H9 (cell line): Measurements from ENCODE around the gene NUP107. TPM values are rescaled to one million over a fixed set of nuclear protein-coding genes. Genes with fewer than 3 reads are reported as not detected.

Source experiments
- DNase-seq: peaks from one replicate; pipeline ENCODE4 v3.0.0-alpha.2; 2017
- H2AFZ ChIP-seq: one replicate; pipeline ENCODE4 v1.6.1; 2013; ENCODE audit warnings: mild to moderate bottlenecking, low read length, control low read depth, moderate library complexity
- H2AK5ac ChIP-seq: 2 replicates; pipeline ENCODE4 v1.6.1; 2013; ENCODE audit warnings: low read length, control low read depth, mixed read lengths; ENCODE audit not compliant: insufficient read length
- H2BK120ac ChIP-seq: one replicate; pipeline ENCODE4 v1.6.1; 2013; ENCODE audit warnings: low read depth, mild to moderate bottlenecking, low read length, control low read depth, inconsistent platforms; ENCODE audit not compliant: poor library complexity, severe bottlenecking
- H2BK12ac ChIP-seq: 2 replicates; pipeline ENCODE4 v1.6.1; 2013; ENCODE audit warnings: low read length, control low read depth, mixed read lengths, low read depth; ENCODE audit not compliant: insufficient read length
- H2BK15ac ChIP-seq: 2 replicates; pipeline ENCODE4 v1.6.1; 2013; ENCODE audit warnings: low read depth, low read length, control low read depth
- H2BK20ac ChIP-seq: one replicate; pipeline ENCODE4 v1.6.1; 2013; ENCODE audit warnings: low read depth, mild to moderate bottlenecking, low read length, control low read depth, inconsistent platforms; ENCODE audit not compliant: poor library complexity, severe bottlenecking
- H2BK5ac ChIP-seq: 2 replicates; pipeline ENCODE4 v1.6.1; 2013; ENCODE audit warnings: low read length, control low read depth, mixed read lengths; ENCODE audit not compliant: insufficient read length
- H3K14ac ChIP-seq: 2 replicates; pipeline ENCODE4 v1.6.1; 2013; ENCODE audit warnings: low read length, control low read depth; ENCODE audit not compliant: insufficient read depth
- H3K18ac ChIP-seq: 2 replicates; pipeline ENCODE4 v1.6.1; 2013; ENCODE audit warnings: low read depth, mild to moderate bottlenecking, mixed read lengths, low read length, control low read depth; ENCODE audit not compliant: insufficient read length
- H3K23ac ChIP-seq: 2 replicates; pipeline ENCODE4 v1.6.1; 2013; ENCODE audit warnings: low read length, control low read depth, mixed read lengths, low read depth; ENCODE audit not compliant: insufficient read length
- H3K23me2 ChIP-seq: 2 replicates; pipeline ENCODE4 v1.6.1; 2013; ENCODE audit warnings: low read depth, mild to moderate bottlenecking, mixed read lengths, low read length, control low read depth; ENCODE audit not compliant: insufficient read length, poor library complexity, severe bottlenecking
- H3K27ac ChIP-seq: 2 replicates; pipeline ENCODE4 v1.5.1; 2013; ENCODE audit warnings: low read length, control low read depth, mixed read lengths, low read depth; ENCODE audit not compliant: insufficient read length
- H3K27me3 ChIP-seq: 2 replicates; pipeline ENCODE4 v1.6.1; 2013; ENCODE audit warnings: low read length, control low read depth, inconsistent platforms; ENCODE audit not compliant: insufficient read depth
- H3K4ac ChIP-seq: 2 replicates; pipeline ENCODE4 v1.6.1; 2013; ENCODE audit warnings: low read depth, mild to moderate bottlenecking, control low read depth, inconsistent platforms, low read length, moderate library complexity
- H3K4me1 ChIP-seq: 2 replicates; pipeline ENCODE4 v1.6.1; 2013; ENCODE audit warnings: low read length, control low read depth, inconsistent platforms; ENCODE audit not compliant: insufficient read depth
- H3K4me2 ChIP-seq: 2 replicates; pipeline ENCODE4 v1.6.1; 2013; ENCODE audit warnings: low read length, control low read depth, mixed read lengths; ENCODE audit not compliant: insufficient read length, insufficient read depth
- H3K56ac ChIP-seq: 2 replicates; pipeline ENCODE4 v1.6.1; 2013; ENCODE audit warnings: low read depth, mild to moderate bottlenecking, mixed read lengths, low read length, control low read depth; ENCODE audit not compliant: insufficient read length
- H3K79me1 ChIP-seq: 2 replicates; pipeline ENCODE4 v1.6.1; 2013; ENCODE audit warnings: low read depth, mild to moderate bottlenecking, moderate library complexity, low read length, control low read depth, inconsistent platforms; ENCODE audit not compliant: insufficient read depth, poor library complexity, severe bottlenecking
- H3K79me2 ChIP-seq: 2 replicates; pipeline ENCODE4 v1.6.1; 2013; ENCODE audit warnings: low read length, control low read depth, inconsistent platforms; ENCODE audit not compliant: insufficient read depth
- H3K9ac ChIP-seq: 2 replicates; pipeline ENCODE4 v1.6.1; 2013; ENCODE audit warnings: low read length, control low read depth, mixed read lengths; ENCODE audit not compliant: insufficient read length; ENCODE audit errors: extremely low read depth
- H3K9me3 ChIP-seq: one replicate; pipeline ENCODE4 v1.6.1; 2013; ENCODE audit warnings: low read depth, low read length, inconsistent platforms; ENCODE audit not compliant: control insufficient read depth
- H3T11ph ChIP-seq: one replicate; pipeline ENCODE4 v1.6.1; 2013; ENCODE audit warnings: mild to moderate bottlenecking, low read length, control low read depth, inconsistent platforms
- H4K20me1 ChIP-seq: one replicate; pipeline ENCODE4 v1.6.1; 2013; ENCODE audit not compliant: control insufficient read depth, insufficient read length, insufficient read depth
- H4K5ac ChIP-seq: 2 replicates; pipeline ENCODE4 v1.6.1; 2013; ENCODE audit warnings: low read depth, mild to moderate bottlenecking, mixed read lengths, low read length, control low read depth; ENCODE audit not compliant: insufficient read length
- H4K8ac ChIP-seq: replicated peaks from 2 replicates; pipeline ENCODE4 v1.6.1; 2013; ENCODE audit warnings: low read length, control low read depth, mixed read lengths, low read depth; ENCODE audit not compliant: insufficient read length
- H4K91ac ChIP-seq: 2 replicates; pipeline ENCODE4 v1.6.1; 2013; ENCODE audit warnings: low read depth, mild to moderate bottlenecking, moderate library complexity, mixed read lengths, low read length, control low read depth; ENCODE audit not compliant: insufficient read length
- H3K27ac Mint-ChIP-seq, 3 experiments: 2 replicates in 2 of 3; 3 replicates in 1 of 3; pipeline ENCODE4 v1.8.0; 2020 to 2021; ENCODE audit warnings: mixed read lengths in 3 of 3, mild to moderate bottlenecking in 1 of 3, moderate library complexity in 1 of 3
- H3K27me3 Mint-ChIP-seq: 2 replicates; pipeline ENCODE4 v1.8.0; 2021; ENCODE audit warnings: low read depth, mild to moderate bottlenecking, moderate library complexity, mixed read lengths
- H3K36me3 Mint-ChIP-seq, 3 experiments: 2 replicates in 2 of 3; 3 replicates in 1 of 3; pipeline ENCODE4 v1.8.0; 2020 to 2021; ENCODE audit warnings: low read depth in 3 of 3, mixed read lengths in 3 of 3; ENCODE audit not compliant: insufficient read depth in 1 of 3
- H3K4me1 Mint-ChIP-seq, 2 experiments: 2 replicates each; pipeline ENCODE4 v1.8.0; 2020; ENCODE audit warnings: mixed read lengths in 2 of 2
- H3K4me3 Mint-ChIP-seq, 2 experiments: 2 replicates in 1 of 2; 3 replicates in 1 of 2; pipeline ENCODE4 v1.8.0; 2020 to 2021; ENCODE audit warnings: mild to moderate bottlenecking in 2 of 2, mixed read lengths in 2 of 2, moderate library complexity in 1 of 2
- H3K9me3 Mint-ChIP-seq, 2 experiments: 2 replicates in 1 of 2; 3 replicates in 1 of 2; pipeline ENCODE4 v1.8.0; 2020; ENCODE audit warnings: mild to moderate bottlenecking in 2 of 2, mixed read lengths in 2 of 2, moderate library complexity in 1 of 2
- CTCF ChIP-seq: fragments of 200-600 bp; sonication (generic); conservative IDR thresholded peaks from 3 replicates; pipeline ENCODE4 v1.8.0; 2021; ENCODE audit warnings: antibody characterized with exemption, mild to moderate bottlenecking
- WGBS: extraction: QIAGEN DNeasy Blood & Tissue Kit; methylation state at CpG from one replicate; pipeline ENCODE4 v1.1.7; 2013; ENCODE audit warnings: missing lambda C conversion rate, low lambda C conversion rate, mixed read lengths; ENCODE audit not compliant: insufficient read length; ENCODE audit errors: extremely low coverage; 5-methylcytosine and 5-hydroxymethylcytosine counted together
- total RNA-seq: library from RNA; stranded (reverse); gene quantifications from 2 replicates; pipeline ENCODE4 v1.2.1, GENCODE V29; 2021

NUP107 gene
- total RNA-seq, 1 experiment from 2014 or later: 147 TPM

- peak overlapping the region in 1 of 3 experiments; percentile 53; a peak in 1 of 7 replicates for H3K27ac Mint-ChIP-seq
- H3K23ac ChIP-seq: no peak overlapping the region
- H3K14ac ChIP-seq: no peak overlapping the region
- H3K4me3 Mint-ChIP-seq: no peak overlapping the region
- H3K18ac ChIP-seq: no peak overlapping the region
- no peaks in the 10 kb centered on the region; a peak in 1 of 7 replicates for H3K36me3 Mint-ChIP-seq
- H3K79me2 ChIP-seq: no peaks in the 10 kb centered on the region
- no peaks in the 10 kb centered on the region for H3K9me3 ChIP-seq
- no peaks in the 10 kb centered on the region; a peak in 1 of 5 replicates for H3K9me3 Mint-ChIP-seq
- H3K27me3 Mint-ChIP-seq: no peaks in the 10 kb centered on the region
- H3K4me1 ChIP-seq: no peaks in the 10 kb centered on the region
- no peaks in the 10 kb centered on the region for H3K27me3 ChIP-seq
- H2AFZ ChIP-seq: no peak overlapping the region
- no peaks in the 10 kb centered on the region for H4K20me1 ChIP-seq
- H3K23me2 ChIP-seq: no peaks in the 10 kb centered on the region
- no CpG with 5 or more reads among the region's 5 CpGs for WGBS
- no peak overlapping the region for H2BK20ac ChIP-seq
- no peak overlapping the region for H2BK15ac ChIP-seq
- no peaks in the 10 kb centered on the region; a peak in 2 of 4 replicates for H3K4me1 Mint-ChIP-seq
- no peak overlapping the region for H2BK5ac ChIP-seq
- no peak overlapping the region for H4K8ac ChIP-seq
- no peak overlapping the region for H4K5ac ChIP-seq
- no peak overlapping the region for H3K27ac ChIP-seq
- H3K56ac ChIP-seq: no peak overlapping the region
- no peaks in the 10 kb centered on the region for H3K79me1 ChIP-seq
- no peak overlapping the region for H3K4ac ChIP-seq
- no peak for TF ChIP-seq CTCF
- H2BK120ac ChIP-seq: no peak overlapping the region
- H3K4me2 ChIP-seq: no peak overlapping the region
- no peak for DNase-seq
- no peak overlapping the region for H3K9ac ChIP-seq
- no peak overlapping the region for H3T11ph ChIP-seq
- H2AK5ac ChIP-seq: no peak overlapping the region
- no peak overlapping the region for H4K91ac ChIP-seq
- no peak overlapping the region for H2BK12ac ChIP-seq
Measured at GRCh38 chr12:68776976-68777610, 90.3 kb downstream of the NUP107 start.
